ENCODE measurements around the gene PCED1B. TPM values are rescaled to one million over a fixed set of nuclear protein-coding genes. Genes with fewer than 3 reads are reported as not detected.

PCED1B gene
- total and polyA plus RNA-seq, 4 donors: 2.2 to 8.2 (median 3.8) TPM

- Histone ChIP-seq H3K27ac (ENCODE audit: low read depth in 1 of 2, low read length in 1 of 2) (no peak overlapping the region), H3K4me1 (ENCODE audit: control insufficient read depth in 5 of 5, insufficient read depth in 5 of 5, low read length in 5 of 5) (peaks cover 0 to 5% (median 3%) of the 10 kb centered on the region in 5 donors), H3K4me3 (no peak overlapping the region), H3K36me3 (ENCODE audit: control insufficient read depth in 4 of 4, insufficient read depth in 4 of 4, low read length in 4 of 4) (peaks cover 0 to 2% (median 0%) of the 10 kb centered on the region in 4 donors), H3K9me3 (ENCODE audit: control insufficient read depth in 4 of 4, insufficient read depth in 3 of 4, low read length in 3 of 4) (no peaks in the 10 kb centered on the region), H3K9ac (ENCODE audit: insufficient read depth in 1 of 2, low read length in 2 of 2) (no peak overlapping the region), H3K27me3 (ENCODE audit: control insufficient read depth in 3 of 3, insufficient read depth in 3 of 3, low read length in 2 of 3) (no peaks in the 10 kb centered on the region)
- WGBS, 2 donors: 92 to 93% methylated on average over 4 of the region's 4 CpGs
- ATAC-seq (ENCODE audit: insufficient read depth, low FRiP score) (no peak), DNase-seq (no peak)
- no peak for TF ChIP-seq CTCF (IDR thresholded peaks at IDR 0.05; ENCODE audit: control extremely low read depth, extremely low read depth)
Measured at GRCh38 chr12:47102406-47102805, 23.0 kb downstream of the PCED1B start.

- no peaks in the 10 kb centered on the region for H3K27me3 ChIP-seq (ENCODE audit: control insufficient read depth in 3 of 3, insufficient read depth in 3 of 3, low read length in 2 of 3)
- ATAC-seq (ENCODE audit: insufficient read depth, low FRiP score): peak; percentile 53
Measured at GRCh38 chr12:47102845-47103651, 23.6 kb downstream of the PCED1B start.

GRCh38 chr12:47105914-47106674 is 26.7 kb downstream of the PCED1B start:
- H3K36me3 ChIP-seq (ENCODE audit: control insufficient read depth in 4 of 4, insufficient read depth in 4 of 4, low read length in 4 of 4): peaks cover 0 to 2% (median 0%) of the 10 kb centered on the region in 4 donors
- no peak overlapping the region for H3K27ac ChIP-seq (ENCODE audit: low read depth in 1 of 2, low read length in 1 of 2)
- H3K4me3 ChIP-seq: no peak overlapping the region
- 89 to 92% methylated on average over 10 of the region's 10 CpGs for WGBS, 2 donors
- peaks cover 0 to 2% (median 0%) of the 10 kb centered on the region in 4 donors for H3K9me3 ChIP-seq (ENCODE audit: control insufficient read depth in 4 of 4, insufficient read depth in 3 of 4, low read length in 3 of 4)
- DNase-seq (no peak), ATAC-seq (ENCODE audit: insufficient read depth, low FRiP score) (no peak)
- no peaks in the 10 kb centered on the region for H3K4me1 ChIP-seq (ENCODE audit: control insufficient read depth in 5 of 5, insufficient read depth in 5 of 5, low read length in 5 of 5)
- no peak for TF ChIP-seq CTCF (IDR thresholded peaks at IDR 0.05; ENCODE audit: control extremely low read depth, extremely low read depth)
- H3K9ac ChIP-seq (ENCODE audit: insufficient read depth in 1 of 2, low read length in 2 of 2): no peak overlapping the region
- no peaks in the 10 kb centered on the region for H3K27me3 ChIP-seq (ENCODE audit: control insufficient read depth in 3 of 3, insufficient read depth in 3 of 3, low read length in 2 of 3)

More at GRCh38 chr12:47102845-47103651, 23.6 kb downstream of the PCED1B start:
- peak; percentile 44 to 69 (median 58) for DNase-seq
- Histone ChIP-seq H3K4me3 (no peak overlapping the region), H3K9ac (ENCODE audit: insufficient read depth in 1 of 2, low read length in 2 of 2) (no peak overlapping the region), H3K27ac (ENCODE audit: low read depth in 1 of 2, low read length in 1 of 2) (no peak overlapping the region), H3K36me3 (ENCODE audit: control insufficient read depth in 4 of 4, insufficient read depth in 4 of 4, low read length in 4 of 4) (peaks cover 0 to 2% (median 0%) of the 10 kb centered on the region in 4 donors), H3K9me3 (ENCODE audit: control insufficient read depth in 4 of 4, insufficient read depth in 3 of 4, low read length in 3 of 4) (peaks cover 0 to under 1% (median 0%) of the 10 kb centered on the region in 4 donors), H3K4me1 (ENCODE audit: control insufficient read depth in 5 of 5, insufficient read depth in 5 of 5, low read length in 5 of 5) (peaks cover 0 to 2% (median 0%) of the 10 kb centered on the region in 5 donors)
- TF ChIP-seq CTCF (IDR thresholded peaks at IDR 0.05; ENCODE audit: control extremely low read depth, extremely low read depth): no peak
- WGBS, 2 donors: 80 to 82% methylated on average over 11 of the region's 11 CpGs

Data from lung (tissue), 12 donors.